HG02943 (cell line): ENCODE measurements around the gene SMARCC1.

Experiments used
- ATAC-seq: cut with Tn5 transposase; IDR thresholded peaks from one replicate; pipeline ENCODE4 v1.9.1; 2021; ENCODE audit warnings: mild to moderate bottlenecking, low read depth, moderate library complexity; ENCODE audit not compliant: unreplicated experiment

SMARCC1 gene

GRCh38 chr3:47601281-47601680 lies 180.4 kb downstream of the SMARCC1 start:
- no peak for ATAC-seq

GRCh38 chr3:47594792-47595191 lies 186.9 kb downstream of the SMARCC1 start:
- ATAC-seq = no peak

GRCh38 chr3:47592066-47592795 lies 189.5 kb downstream of the SMARCC1 start:
- no peak for ATAC-seq

- ATAC-seq = no peak
Observed at GRCh38 chr3:47590216-47590615, 191.5 kb downstream of the SMARCC1 start.

GRCh38 chr3:47588587-47588986 lies 193.1 kb downstream of the SMARCC1 start:
- no peak for ATAC-seq

- ATAC-seq = no peak
Observed at GRCh38 chr3:47588053-47588452, 193.6 kb downstream of the SMARCC1 start.

GRCh38 chr3:47586746-47587145 lies 194.9 kb downstream of the SMARCC1 start:
- ATAC-seq = no peak

- ATAC-seq = no peak
Observed at GRCh38 chr3:47583320-47584075, 198.2 kb downstream of the SMARCC1 start.

- no peak for ATAC-seq
Observed at GRCh38 chr3:47581835-47582234, 199.9 kb downstream of the SMARCC1 start.

GRCh38 chr3:47581422-47581821 lies 200.3 kb downstream of the SMARCC1 start:
- no peak for ATAC-seq

GRCh38 chr3:47580481-47580880 lies 201.2 kb downstream of the SMARCC1 start:
- no peak for ATAC-seq

GRCh38 chr3:47579875-47580274 lies 201.8 kb downstream of the SMARCC1 start:
- ATAC-seq = no peak

- ATAC-seq = no peak
Observed at GRCh38 chr3:47578691-47579632, 202.7 kb downstream of the SMARCC1 start, which contains the start of gene CSPG5. Gene CSPG5, minus strand, starts transcription at chr3:47578865. Its CDS starts 172 bp downstream, at chr3:47578693.

- ATAC-seq = no peak
Observed at GRCh38 chr3:47578119-47578632, 203.5 kb downstream of the SMARCC1 start.

GRCh38 chr3:47577583-47578118 lies 204.0 kb downstream of the SMARCC1 start:
- ATAC-seq = no peak

GRCh38 chr3:47573190-47574172 lies 208.2 kb downstream of the SMARCC1 start:
- ATAC-seq = no peak

- no peak for ATAC-seq
Observed at GRCh38 chr3:47571391-47572175, 210.1 kb downstream of the SMARCC1 start.

GRCh38 chr3:47568901-47569300 lies 212.8 kb downstream of the SMARCC1 start:
- no peak for ATAC-seq
